ENCODE results near the gene AKR1C1. TPM values are rescaled to one million over a fixed set of nuclear protein-coding genes. Genes with fewer than 3 reads are reported as not detected.
A peak's percentile ranks its signal among the peaks of the same experiment; 100 is the strongest.

AKR1C1 gene
- total and polyA plus RNA-seq, 9 of the 15 experiments (the other 6 are each of a cell fraction or from before 2014, with no cell fraction given), result 43.5 to 180 (median 82.4) TPM

DNA sequence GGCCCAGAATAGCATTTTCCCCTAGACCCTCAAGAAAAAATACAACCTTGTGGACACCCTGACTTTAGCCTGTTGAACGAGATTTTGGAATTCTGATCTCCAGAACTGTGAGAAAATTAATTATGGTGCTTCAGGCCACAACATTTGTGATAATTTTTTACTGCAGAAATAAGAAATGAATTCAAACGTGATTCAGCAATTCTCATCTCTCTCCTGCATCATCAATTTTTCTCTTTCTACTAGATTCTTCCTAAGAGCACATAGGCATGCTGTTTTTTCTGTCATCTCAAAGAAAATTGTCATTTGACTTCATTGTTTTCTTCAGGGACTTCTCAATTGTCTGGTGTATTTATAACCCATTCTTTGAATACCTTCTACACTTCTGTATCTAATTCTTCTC, 49.4 kb downstream of the AKR1C1 start:
- Histone ChIP-seq H3K79me2 (ENCODE audit: control insufficient read depth, insufficient read depth, low read length) (no peaks in the 10 kb centered on the region), H3K27ac (ENCODE audit: extremely low read depth, low read depth, low read length) (no peak overlapping the region), H3K36me3 (ENCODE audit: control insufficient read depth, insufficient read depth, low read length) (no peaks in the 10 kb centered on the region), H3K9me3 (replicated peaks; ENCODE audit: control insufficient read depth, insufficient read depth, low read depth, low read length) (no peaks in the 10 kb centered on the region), H3K9me1 (ENCODE audit: control insufficient read depth, insufficient read depth, low read length) (no peaks in the 10 kb centered on the region), H3K9ac (ENCODE audit: insufficient read depth in 1 of 2, low read depth in 2 of 2, low read length in 2 of 2) (no peak overlapping the region), H3K4me3 (no peak overlapping the region), H2AFZ (ENCODE audit: low read depth, low read length) (no peak overlapping the region), H3K4me2 (ENCODE audit: insufficient read depth, low read length) (no peak overlapping the region), H3K4me1 (replicated peaks in 1 of 2; ENCODE audit: control insufficient read depth in 2 of 2, insufficient read depth in 2 of 2, low read length in 2 of 2) (0 out of 5 replicates have a peak, but pooled peaks cover 0 to 2% of the 10 kb centered on the region in 2 experiments), H4K20me1 (replicated peaks; ENCODE audit: control insufficient read depth, insufficient read depth, low read length) (no peaks in the 10 kb centered on the region), H3K27me3 (ENCODE audit: control insufficient read depth in 2 of 2, insufficient read depth in 2 of 2, low read length in 2 of 2) (no peaks in the 10 kb centered on the region)
- BruUV-seq (replicated peaks), result no TSS peak
- CTCF ChIA-PET (ENCODE audit: low intra/inter-chr PET ratio), result no interaction called here
- POLR2A ChIA-PET, result no interaction called here
- intact Hi-C loops (cut with micrococcal nuclease) (no loop called here), in situ Hi-C loops (cut with MboI) (no loop called here)
- ATAC-seq, result no peak
- FAIRE-seq, result no peak
- TF ChIP-seq NFE2 (IDR thresholded peaks at IDR 0.05; ENCODE audit: low read depth) (peak; percentile 57), MAFF (IDR thresholded peaks at IDR 0.05; ENCODE audit: low read length) (peak; percentile 29; the same call in 1 of the 2 replicates), ZNF316 (IDR thresholded peaks at IDR 0.05) (peak; percentile 80), MAFG (tag; conservative IDR thresholded peaks at IDR 0.05) (peak; percentile 75), C11orf30 (IDR thresholded peaks at IDR 0.05; ENCODE audit: low read depth) (peak; percentile 44; the same call in 1 of the 2 replicates), NFYB (IDR thresholded peaks at IDR 0.05; ENCODE audit: extremely low read depth, insufficient read length) (no peak), NFE2L1 (tag; IDR thresholded peaks at IDR 0.05; ENCODE audit: borderline replicate concordance, low read depth) (0 out of 2 replicates have a peak, but pooled peaks have one; percentile 12)
- TF ChIP-seq, protein P1, sequence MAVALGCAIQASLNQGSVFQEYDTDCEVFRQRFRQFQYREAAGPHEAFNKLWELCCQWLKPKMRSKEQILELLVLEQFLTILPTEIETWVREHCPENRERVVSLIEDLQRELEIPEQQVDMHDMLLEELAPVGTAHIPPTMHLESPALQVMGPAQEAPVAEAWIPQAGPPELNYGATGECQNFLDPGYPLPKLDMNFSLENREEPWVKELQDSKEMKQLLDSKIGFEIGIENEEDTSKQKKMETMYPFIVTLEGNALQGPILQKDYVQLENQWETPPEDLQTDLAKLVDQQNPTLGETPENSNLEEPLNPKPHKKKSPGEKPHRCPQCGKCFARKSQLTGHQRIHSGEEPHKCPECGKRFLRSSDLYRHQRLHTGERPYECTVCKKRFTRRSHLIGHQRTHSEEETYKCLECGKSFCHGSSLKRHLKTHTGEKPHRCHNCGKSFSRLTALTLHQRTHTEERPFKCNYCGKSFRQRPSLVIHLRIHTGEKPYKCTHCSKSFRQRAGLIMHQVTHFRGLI (CRISPR knock-in tag; IDR thresholded peaks at IDR 0.05), result no peak
- DNase-seq (ENCODE audit: extremely low read depth in 1 of 4, low spot score in 3 of 4), result no peak
- 10% methylated on average over 2 of the region's 2 CpGs for WGBS (ENCODE audit: insufficient coverage, low coverage, missing lambda C conversion rate)
